Measurements from ENCODE around the gene CFAP61.

GRCh38 chr20:20181322-20181721, 129.0 kb downstream of the CFAP61 start:
- no peak for TF ChIP-seq EZH2phosphoT487 (IDR thresholded peaks at IDR 0.05; ENCODE audit: borderline replicate concordance, low read depth)
- no peak for TF ChIP-seq CTCF (IDR thresholded peaks at IDR 0.05)
- TF ChIP-seq SIN3A (IDR thresholded peaks at IDR 0.05; ENCODE audit: borderline replicate concordance, low read depth, low read length), result no peak
- no peak for TF ChIP-seq SMC3 (IDR thresholded peaks at IDR 0.05; ENCODE audit: low read depth, low read length)
- TF ChIP-seq MEF2A (IDR thresholded peaks at IDR 0.05; ENCODE audit: borderline replicate concordance, low read depth), result no peak
- no peak for TF ChIP-seq EP300 (IDR thresholded peaks at IDR 0.05; ENCODE audit: borderline replicate concordance in 1 of 2, low read depth in 1 of 2, low read length in 1 of 2)
